Breast epithelium (tissue), 4 donors: Measurements from ENCODE around the gene BTN1A1. TPM values are rescaled to one million over a fixed set of nuclear protein-coding genes. Genes with fewer than 3 reads are reported as not detected.

Experiments used
- DNase-seq, 2 donors: peaks; one replicate each; pipeline ENCODE4 v3.0.0-alpha.2; 2019; ENCODE audit warnings: low spot score in 2 of 2
- H3K27ac ChIP-seq, 2 donors: fragments of 200-600 bp; sonication (generic) in 1 of 2; one replicate each; pipeline ENCODE4 v1.5.1; 2016 to 2019; ENCODE audit warnings: mild to moderate bottlenecking in 1 of 2
- H3K27me3 ChIP-seq, 2 donors: fragments of 200-600 bp; sonication (generic) in 1 of 2; one replicate each; pipeline versions ENCODE4 v1.5.1 to v1.6.0; 2017 to 2019; ENCODE audit warnings: control low read depth in 1 of 2, mild to moderate bottlenecking in 1 of 2
- H3K36me3 ChIP-seq: fragments of 200-600 bp; one replicate; pipeline ENCODE4 v1.5.1; 2019
- H3K4me1 ChIP-seq, 2 donors: fragments of 200-600 bp; sonication (generic); one replicate each; pipeline ENCODE4 v1.5.1; 2016 to 2019; ENCODE audit warnings: control low read depth in 1 of 2
- H3K4me3 ChIP-seq, 3 donors: fragments of 200-600 bp; sonication (generic); 1 replicate in 2 of 3; 2 replicates in 1 of 3; pipeline ENCODE4 v1.5.1; 2016 to 2019; ENCODE audit warnings: mild to moderate bottlenecking in 3 of 3, moderate library complexity in 2 of 3
- H3K9me3 ChIP-seq, 2 donors: fragments of 200-600 bp; sonication (generic) in 1 of 2; one replicate each; pipeline ENCODE4 v1.5.1; 2016 to 2019; ENCODE audit warnings: control low read depth in 1 of 2
- POLR2A ChIP-seq: fragments of 450-650 bp; IDR thresholded peaks from one replicate; pipeline ENCODE4 v1.6.1; 2016; ENCODE audit warnings: antibody characterized with exemption, mild to moderate bottlenecking, moderate library complexity
- POLR2AphosphoS5 ChIP-seq, 3 donors: sonication (generic); formaldehyde crosslinking; IDR thresholded peaks; one replicate each; pipeline ENCODE4 v1.6.1; 2017; ENCODE audit warnings: antibody characterized with exemption in 3 of 3
- intact Hi-C: fragments of 100-400 bp; cut with DNase I; formaldehyde crosslinking; loops from one replicate; pipeline ENCODE4 v1.15.1; 2023; ENCODE audit warnings: low total_unique reads
- total RNA-seq, 3 donors: library from RNA; depleted of rRNA; stranded (reverse); fragments of >200 nt; gene quantifications; one replicate each; pipeline ENCODE4 v1.1.0, GENCODE V29; 2016
- TF ChIP-seq, protein P1 (sequence below), 3 donors: fragments of 450-650 bp; IDR thresholded peaks; one replicate each; pipeline ENCODE4 v1.5.1; 2016 to 2017; ENCODE audit warnings: antibody characterized with exemption in 3 of 3, mild to moderate bottlenecking in 3 of 3, moderate library complexity in 3 of 3

Gene BTN1A1
- total RNA-seq, 3 donors from 2014 or later, result not detected

DNA sequence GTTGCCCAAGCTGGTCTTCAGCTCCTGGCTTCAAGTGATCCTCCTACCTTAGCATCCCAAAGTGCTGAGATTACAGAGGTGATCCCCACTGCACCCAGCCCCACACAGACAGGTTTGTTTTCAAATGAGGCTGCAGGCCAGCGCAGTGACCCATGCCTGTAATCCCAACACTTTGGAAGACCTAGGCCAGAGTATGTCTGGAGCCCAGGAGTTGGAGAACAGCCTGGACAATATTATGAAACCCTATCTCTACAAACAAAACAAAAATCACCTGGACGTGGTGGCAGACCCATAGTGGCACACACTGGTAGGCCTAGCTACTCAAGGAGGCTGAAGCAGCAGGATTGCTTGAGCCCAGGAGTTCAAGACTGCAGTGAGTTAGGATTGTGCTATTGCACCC lies 30.1 kb downstream of the BTN1A1 start:
- H3K4me1 ChIP-seq, result no peaks in the 10 kb centered on the region
- H3K27ac ChIP-seq, result no peak overlapping the region
- H3K4me3 ChIP-seq, result no peak overlapping the region
- no peaks in the 10 kb centered on the region for H3K27me3 ChIP-seq
- TF ChIP-seq POLR2A, result no peak
- TF ChIP-seq, protein P1, sequence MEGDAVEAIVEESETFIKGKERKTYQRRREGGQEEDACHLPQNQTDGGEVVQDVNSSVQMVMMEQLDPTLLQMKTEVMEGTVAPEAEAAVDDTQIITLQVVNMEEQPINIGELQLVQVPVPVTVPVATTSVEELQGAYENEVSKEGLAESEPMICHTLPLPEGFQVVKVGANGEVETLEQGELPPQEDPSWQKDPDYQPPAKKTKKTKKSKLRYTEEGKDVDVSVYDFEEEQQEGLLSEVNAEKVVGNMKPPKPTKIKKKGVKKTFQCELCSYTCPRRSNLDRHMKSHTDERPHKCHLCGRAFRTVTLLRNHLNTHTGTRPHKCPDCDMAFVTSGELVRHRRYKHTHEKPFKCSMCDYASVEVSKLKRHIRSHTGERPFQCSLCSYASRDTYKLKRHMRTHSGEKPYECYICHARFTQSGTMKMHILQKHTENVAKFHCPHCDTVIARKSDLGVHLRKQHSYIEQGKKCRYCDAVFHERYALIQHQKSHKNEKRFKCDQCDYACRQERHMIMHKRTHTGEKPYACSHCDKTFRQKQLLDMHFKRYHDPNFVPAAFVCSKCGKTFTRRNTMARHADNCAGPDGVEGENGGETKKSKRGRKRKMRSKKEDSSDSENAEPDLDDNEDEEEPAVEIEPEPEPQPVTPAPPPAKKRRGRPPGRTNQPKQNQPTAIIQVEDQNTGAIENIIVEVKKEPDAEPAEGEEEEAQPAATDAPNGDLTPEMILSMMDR (IDR thresholded peaks at IDR 0.05), result no peak
- no peak for TF ChIP-seq POLR2AphosphoS5 (IDR thresholded peaks at IDR 0.05)
- no peaks in the 10 kb centered on the region for H3K36me3 ChIP-seq
- intact Hi-C loops, result no loop called here
- no peak for DNase-seq
- H3K9me3 ChIP-seq, result no peaks in the 10 kb centered on the region

DNA sequence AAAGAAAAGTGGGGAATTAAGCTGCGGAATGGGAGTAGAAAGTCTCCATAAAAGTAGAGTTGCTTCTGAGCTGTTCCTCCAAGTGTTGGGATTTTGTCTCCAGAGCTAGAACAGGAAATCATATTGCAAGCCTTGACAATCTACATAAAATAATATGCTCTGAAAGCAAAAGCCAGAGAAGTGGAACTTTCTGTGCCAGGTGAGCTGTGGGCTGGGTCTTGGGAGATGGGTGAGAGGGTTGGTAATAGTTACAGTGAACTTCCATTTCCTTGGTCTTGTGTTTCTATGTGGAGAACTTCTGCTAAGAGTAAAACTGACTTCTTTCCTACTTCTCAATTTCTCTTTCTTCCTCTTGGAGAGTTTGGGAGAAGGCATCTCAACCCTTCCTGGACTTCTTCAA lies 31.8 kb downstream of the BTN1A1 start:
- TF ChIP-seq POLR2AphosphoS5 (IDR thresholded peaks at IDR 0.05) (no peak), POLR2A (no peak)
- TF ChIP-seq, protein P1 (IDR thresholded peaks at IDR 0.05), result no peak
- DNase-seq, result no peak
- Histone ChIP-seq H3K36me3 (no peaks in the 10 kb centered on the region), H3K4me3 (no peak overlapping the region), H3K27ac (peak overlapping the region; percentile 17 to 23), H3K27me3 (no peaks in the 10 kb centered on the region), H3K4me1 (no peaks in the 10 kb centered on the region), H3K9me3 (no peaks in the 10 kb centered on the region)
- intact Hi-C loops, result no loop called here

DNA sequence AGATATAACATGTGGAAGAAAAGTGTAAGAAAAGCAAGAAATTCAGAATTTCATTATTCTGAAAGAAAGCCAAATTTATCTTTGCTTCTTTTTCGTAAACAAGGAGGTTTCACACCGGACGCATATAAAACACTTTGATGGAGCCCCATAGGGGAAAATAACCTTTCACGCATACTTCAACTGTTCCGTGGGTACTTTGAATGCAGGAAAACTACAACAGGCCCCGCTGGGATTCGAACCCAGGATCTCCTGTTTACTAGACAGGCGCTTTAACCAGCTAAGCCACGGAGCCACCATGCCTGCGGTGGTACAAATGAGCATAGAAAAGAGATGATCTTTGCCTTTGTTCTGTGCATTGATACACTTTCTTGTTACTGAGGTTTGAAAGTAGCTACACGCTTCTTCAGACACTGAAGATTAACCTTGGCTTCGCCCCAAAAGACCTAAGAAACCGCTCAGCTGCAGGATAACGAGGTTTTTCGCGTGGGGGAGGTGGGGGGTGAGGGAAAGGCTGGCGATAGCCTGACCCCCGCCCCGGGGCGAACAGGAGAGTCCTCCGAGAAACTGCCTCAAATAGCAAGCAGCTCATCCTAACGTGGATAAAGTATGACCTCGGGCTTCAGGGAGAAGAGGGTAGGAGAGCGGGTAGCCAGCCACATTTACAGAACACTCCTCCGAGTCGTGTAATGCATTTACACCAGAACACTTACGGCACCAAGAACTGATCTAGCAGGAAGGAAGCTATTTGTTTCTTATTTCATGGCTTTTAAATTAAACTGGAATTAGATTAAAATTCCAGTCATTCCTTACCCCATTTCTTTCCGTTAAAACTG lies 32.8 kb downstream of the BTN1A1 start:
- no peaks in the 10 kb centered on the region for H3K4me1 ChIP-seq
- no peaks in the 10 kb centered on the region for H3K9me3 ChIP-seq
- intact Hi-C loops, result no loop called here
- DNase-seq, result peak; percentile 92 to 93
- TF ChIP-seq POLR2A (no peak), POLR2AphosphoS5 (IDR thresholded peaks at IDR 0.05) (peak; percentile 57 to 82 (median 74))
- peak overlapping the region; percentile 49 to 77 (median 65) for H3K4me3 ChIP-seq
- H3K36me3 ChIP-seq, result no peaks in the 10 kb centered on the region
- peak overlapping the region; percentile 66 to 89 for H3K27ac ChIP-seq
- H3K27me3 ChIP-seq, result no peaks in the 10 kb centered on the region

DNA sequence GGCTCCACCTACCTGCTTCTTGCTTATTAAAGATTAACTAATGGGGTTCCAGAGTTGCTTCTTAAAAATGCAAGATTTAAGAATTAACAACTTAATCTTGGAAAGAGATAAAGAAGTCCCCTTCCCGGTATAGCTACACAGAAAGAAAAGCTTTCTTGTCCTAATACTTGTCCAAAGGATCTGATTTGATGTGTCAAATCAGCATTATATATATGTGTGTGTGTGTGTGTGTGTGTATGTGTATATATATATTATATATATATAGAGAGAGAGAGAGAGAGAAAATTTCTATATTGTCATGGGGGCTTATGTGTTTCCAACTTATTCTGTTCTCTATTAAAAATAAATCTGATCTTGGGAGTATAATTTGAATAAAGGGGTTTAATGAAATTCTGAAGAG lies 33.4 kb downstream of the BTN1A1 start:
- Histone ChIP-seq H3K27me3 (no peaks in the 10 kb centered on the region), H3K4me1 (no peaks in the 10 kb centered on the region), H3K4me3 (peak overlapping the region; percentile 49 to 77 (median 65)), H3K27ac (peak overlapping the region; percentile 66 to 89), H3K9me3 (no peaks in the 10 kb centered on the region), H3K36me3 (no peaks in the 10 kb centered on the region)
- intact Hi-C loops, result no loop called here
- no peak for TF ChIP-seq POLR2AphosphoS5 (IDR thresholded peaks at IDR 0.05)
- TF ChIP-seq POLR2A, result no peak
- TF ChIP-seq, protein P1 (IDR thresholded peaks at IDR 0.05), result no peak
- DNase-seq, result no peak

DNA sequence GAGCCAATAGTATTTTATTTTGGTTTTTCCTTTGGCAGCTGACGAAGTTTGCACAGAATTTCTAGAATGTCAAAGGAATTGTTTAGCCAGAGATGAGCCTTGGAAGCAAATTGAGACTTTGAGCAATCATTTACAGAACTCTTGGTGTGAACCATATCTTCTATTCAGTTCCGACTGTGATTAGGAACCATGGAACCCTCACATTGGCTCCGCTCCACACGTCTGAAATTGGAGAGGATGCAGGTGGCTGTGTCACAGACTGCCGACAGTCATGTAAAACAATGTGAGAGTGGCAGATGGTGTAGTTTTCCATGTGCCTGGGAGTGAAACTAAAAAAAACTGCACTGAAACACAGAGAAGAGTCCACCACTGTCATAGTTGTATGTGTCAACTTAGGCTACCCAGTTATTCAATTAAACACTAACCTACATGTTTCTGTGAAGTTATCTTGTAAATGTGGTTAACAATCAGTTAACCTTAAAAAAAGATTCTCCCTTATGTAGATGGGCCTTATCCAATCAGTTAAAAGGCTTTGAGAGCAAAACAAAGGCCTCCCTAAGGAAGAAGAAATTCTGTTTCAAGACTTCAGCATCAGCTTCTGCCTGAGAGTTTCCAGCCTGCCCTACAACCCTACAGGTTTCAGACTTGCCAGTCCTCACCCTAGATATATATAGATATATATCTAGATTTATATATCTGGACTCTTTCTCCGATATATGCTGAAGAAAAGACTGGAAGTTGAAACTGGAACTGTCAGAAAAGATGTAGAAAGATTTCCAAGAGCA lies 34.8 kb downstream of the BTN1A1 start:
- Histone ChIP-seq H3K36me3 (no peaks in the 10 kb centered on the region), H3K4me3 (no peak overlapping the region), H3K27ac (no peak overlapping the region), H3K27me3 (no peaks in the 10 kb centered on the region), H3K4me1 (no peaks in the 10 kb centered on the region), H3K9me3 (no peaks in the 10 kb centered on the region)
- intact Hi-C loops, result no loop called here
- no peak for TF ChIP-seq POLR2AphosphoS5 (IDR thresholded peaks at IDR 0.05)
- TF ChIP-seq, protein P1 (IDR thresholded peaks at IDR 0.05), result no peak
- TF ChIP-seq POLR2A, result no peak
- DNase-seq, result no peak
